Left lobe of liver (tissue), 2 donors: Measurements from ENCODE around the gene CDT1. TPM values are rescaled to one million over a fixed set of nuclear protein-coding genes. Genes with fewer than 3 reads are reported as not detected.

ENCODE experiments used
- ATAC-seq: fragments of 200-7000 bp; cut with Tn5 transposase; one replicate; pipeline ENCODE4 v1.9.1; 2020; ENCODE audit warnings: mild to moderate bottlenecking, moderate library complexity
- DNase-seq: peaks from one replicate; pipeline ENCODE4 v3.0.0-alpha.2; 2020; ENCODE audit warnings: low spot score
- total RNA-seq: library from RNA; stranded (reverse); gene quantifications from one replicate; pipeline ENCODE4 v1.2.1, GENCODE V29; 2021
- donor health status: DM: no; HTN: no; CAD: no; lungs with moderate emphysema.
- donor health status: DM: no; HTN: yes; CAD: no.

The CDT1 gene
- total RNA-seq, 1 donor from 2014 or later = 0.50 TPM

DNA sequence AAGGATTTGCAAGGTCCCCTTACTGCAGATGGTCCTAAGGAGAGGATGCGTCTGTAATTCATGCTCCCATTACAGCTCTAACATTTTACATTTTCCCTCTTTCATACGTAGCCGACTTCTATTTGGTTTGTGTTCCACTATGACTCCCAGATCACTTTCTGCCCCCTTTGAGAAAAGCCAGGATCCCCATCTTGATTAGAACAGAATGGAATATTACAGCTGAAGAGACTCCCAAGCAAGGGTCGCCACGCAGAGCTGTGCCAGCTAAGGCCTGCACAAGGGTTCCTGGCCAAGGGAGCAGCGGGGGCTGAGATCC is 3.4 kb upstream of the CDT1 start:
- DNase-seq = no peak
- no peak for ATAC-seq

DNA sequence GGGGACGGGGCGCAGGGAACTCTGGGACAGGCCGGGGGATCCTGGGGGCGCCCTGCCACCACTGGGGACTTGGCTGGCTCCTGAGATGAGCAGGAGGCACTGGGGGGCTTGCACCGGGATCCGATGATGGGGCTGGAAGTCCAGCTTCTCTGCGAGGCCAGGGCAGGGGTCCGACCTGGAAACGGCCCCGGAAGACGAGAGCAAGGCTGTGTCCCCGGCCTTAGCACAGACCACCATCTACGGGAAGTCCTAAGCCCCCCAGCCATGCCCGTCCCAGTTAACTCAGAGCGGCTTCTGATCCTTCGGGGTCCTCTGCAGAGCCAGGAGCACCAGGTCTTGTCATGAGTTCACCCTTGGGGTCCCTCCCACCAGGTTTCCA is 573 bp downstream of the CDT1 start:
- DNase-seq (no peak), ATAC-seq (no peak)

DNA sequence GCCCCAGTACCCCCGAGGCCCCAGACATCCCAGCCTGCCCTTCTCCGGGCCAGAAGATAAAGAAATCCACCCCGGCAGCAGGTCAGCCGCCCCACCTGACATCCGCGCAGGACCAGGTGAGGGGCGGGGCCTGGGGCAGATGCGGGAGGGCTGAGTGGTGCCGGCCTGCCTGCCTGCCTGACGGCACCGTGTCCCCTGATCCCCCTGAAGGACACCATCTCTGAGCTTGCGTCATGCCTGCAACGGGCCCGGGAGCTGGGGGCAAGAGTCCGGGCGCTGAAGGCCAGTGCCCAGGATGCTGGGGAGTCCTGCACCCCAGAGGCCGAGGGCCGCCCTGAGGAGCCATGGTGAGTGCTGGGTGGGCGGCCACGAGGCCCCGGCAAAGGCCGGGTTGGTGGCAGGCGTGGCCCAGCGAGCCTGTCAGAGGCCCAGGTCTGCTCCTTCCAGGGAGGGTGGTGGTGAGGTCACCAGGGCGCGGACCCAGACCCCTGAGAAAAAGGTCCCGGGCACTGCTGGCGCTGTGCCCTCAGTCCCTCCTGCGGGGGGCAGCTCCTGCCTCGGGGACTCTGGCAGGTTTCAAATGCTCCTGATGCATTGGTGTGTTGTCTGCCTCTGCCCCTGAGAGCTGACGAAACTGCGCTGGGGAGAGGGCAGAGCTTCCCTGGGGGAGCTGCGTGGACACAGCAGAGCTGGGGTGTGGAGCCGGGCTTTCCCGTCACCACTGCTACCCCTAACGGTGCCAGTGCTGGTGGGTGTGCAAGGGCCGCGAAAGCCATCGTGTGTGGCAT is 1.2 kb downstream of the CDT1 start:
- peak; percentile 8 for ATAC-seq
- no peak for DNase-seq

DNA sequence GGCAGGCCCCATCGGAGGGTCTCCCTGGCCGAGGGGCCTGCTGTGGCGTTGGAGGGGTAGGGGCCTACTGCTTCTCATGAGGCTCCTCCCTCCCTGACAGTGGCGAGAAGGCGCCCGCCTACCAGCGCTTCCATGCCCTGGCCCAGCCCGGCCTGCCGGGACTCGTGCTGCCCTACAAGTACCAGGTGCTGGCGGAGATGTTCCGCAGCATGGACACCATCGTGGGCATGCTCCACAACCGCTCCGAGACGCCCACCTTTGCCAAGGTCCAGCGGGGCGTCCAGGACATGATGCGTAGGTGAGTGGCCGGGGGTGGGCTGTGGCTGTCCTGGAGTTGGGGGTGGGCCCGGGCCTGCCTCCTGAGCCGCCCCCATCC is 1.7 kb downstream of the CDT1 start:
- no peak for DNase-seq
- ATAC-seq = no peak

DNA sequence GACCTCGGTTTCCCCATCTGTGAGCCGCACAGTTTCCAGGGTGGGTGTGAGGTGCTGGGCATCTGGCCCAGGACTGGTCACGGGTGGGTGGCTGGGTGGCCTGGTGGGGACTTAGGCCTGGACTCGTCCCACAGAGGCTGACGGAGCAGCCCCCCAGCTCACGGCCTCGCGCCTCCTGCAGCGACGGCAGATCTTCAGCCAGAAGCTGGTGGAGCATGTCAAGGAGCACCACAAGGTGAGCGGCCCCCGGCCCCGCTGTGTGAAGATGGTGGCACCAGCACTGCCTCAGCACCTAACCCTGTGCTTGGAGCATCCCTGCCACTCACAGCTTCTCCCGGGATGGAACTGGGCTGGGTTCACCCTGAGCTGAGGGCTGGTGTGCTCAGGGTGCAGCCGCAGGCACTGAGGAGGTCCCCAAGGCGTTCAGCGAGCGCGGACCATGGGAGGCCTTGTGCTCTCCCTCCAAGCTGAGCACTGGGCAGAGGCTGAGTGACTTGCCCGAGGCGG is 2.4 kb downstream of the CDT1 start:
- no peak for DNase-seq

DNA sequence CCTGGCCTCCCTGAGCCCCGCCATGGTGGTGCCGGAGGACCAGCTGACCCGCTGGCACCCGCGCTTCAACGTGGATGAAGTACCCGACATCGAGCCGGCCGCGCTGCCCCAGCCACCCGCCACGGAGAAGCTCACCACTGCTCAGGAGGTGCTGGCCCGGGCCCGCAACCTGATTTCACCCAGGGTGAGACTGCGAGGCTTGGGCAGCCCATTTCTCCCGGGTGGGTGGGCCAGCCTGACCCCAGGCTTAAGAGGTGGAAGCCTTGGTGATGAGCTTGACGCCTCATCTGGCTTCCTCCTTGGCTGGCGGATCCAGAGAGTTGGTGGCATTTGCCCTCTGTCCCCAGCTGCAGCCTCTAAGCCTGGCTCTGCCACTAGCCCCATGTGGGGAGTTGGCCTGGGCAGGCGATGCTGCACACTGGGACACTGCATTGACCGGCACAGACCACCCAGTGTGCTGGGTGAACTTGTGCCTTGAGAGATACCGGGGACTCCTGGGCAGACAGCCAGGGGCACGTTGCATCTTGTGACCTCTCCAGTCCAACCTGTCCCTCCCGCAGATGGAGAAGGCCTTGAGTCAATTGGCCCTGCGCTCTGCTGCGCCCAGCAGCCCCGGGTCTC is 3.0 kb downstream of the CDT1 start:
- ATAC-seq (no peak), DNase-seq (no peak)

More for the DNA sequence above, 2.4 kb downstream of the CDT1 start:
- no peak for ATAC-seq

DNA sequence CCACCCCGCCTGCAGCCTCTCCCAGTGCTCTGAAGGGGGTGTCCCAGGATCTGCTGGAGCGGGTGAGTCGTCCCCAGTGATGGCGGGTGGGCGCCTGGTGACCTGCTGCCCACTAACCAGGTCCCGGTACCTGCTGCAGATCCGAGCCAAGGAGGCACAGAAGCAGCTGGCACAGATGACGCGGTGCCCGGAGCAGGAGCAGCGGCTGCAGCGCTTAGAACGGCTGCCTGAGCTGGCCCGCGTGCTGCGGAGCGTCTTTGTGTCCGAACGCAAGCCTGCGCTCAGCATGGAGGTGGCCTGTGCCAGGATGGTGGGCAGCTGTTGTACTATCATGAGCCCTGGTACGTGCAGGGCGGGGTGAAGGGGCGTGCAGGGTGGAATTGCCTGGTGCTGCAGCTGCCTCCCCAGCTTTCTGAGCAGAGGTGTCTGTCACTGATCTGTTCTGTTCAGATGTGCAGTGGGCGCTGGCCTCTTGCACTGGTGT is 3.6 kb downstream of the CDT1 start:
- ATAC-seq (no peak), DNase-seq (no peak)

DNA sequence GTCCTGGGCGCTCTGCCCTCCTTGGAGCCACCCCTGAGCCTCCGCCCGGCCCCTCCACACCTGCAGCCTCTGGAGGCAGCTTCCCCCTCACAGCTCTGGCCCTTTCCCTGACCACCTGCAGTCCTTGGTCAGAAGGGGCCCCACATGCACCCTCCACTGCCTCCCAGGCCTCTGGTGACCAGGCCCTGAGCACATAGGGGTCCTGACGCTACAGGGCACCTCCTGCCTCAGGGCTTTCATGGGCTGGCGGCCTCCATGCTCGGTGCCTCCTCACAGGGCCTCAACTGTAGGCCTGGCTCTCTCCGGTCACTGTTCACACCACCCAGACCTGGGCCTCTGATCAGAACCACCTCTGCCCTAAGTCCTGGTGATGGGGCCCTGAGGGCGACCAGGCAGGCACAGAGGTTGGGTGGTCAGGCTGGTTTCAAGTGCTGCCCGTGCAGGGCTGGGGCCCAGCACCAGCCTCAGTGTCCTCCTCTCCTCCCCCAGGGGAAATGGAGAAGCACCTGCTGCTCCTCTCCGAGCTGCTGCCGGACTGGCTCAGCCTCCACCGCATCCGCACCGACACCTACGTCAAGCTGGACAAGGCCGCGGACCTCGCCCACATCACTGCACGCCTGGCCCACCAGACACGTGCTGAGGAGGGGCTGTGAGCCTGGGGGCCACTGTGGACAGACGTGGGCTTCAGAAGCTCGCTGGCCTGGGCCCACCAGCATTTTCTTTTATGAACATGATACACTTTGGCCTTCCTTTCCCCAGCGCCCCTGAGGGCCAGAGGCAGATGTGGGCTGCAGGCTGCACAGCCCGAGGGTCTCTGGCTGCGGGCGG is 4.3 kb downstream of the CDT1 start:
- no peak for ATAC-seq
- DNase-seq = no peak

DNA sequence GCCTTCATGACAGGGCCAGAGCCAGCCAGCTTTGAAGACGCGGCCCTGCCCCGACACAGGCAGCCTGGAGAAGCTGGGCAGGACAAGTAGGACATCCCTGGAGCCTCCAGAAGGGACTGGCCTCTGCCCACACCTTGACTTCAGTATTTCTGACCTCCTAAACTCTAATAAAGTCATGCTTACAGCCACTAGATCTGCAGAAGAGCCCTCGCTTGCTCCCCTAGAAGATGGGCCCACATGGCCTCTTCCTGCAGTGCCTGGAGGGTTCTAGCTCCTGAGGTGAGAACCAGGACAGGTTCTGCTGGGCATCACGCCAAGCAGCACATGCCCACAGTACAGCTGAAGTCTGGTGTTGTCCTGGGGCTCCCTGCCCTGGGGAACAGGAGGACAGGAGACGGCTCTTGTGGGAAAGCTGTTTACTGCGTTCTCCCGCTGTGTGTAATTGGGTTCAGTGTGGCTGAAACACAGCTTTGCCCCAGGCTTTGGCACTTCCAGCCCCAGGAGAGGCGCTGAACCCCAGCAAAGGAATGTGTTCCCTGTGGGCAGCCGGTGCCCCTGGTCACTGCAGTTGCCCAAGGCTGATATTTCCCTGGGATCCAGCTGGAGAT is 5.6 kb downstream of the CDT1 start:
- no peak for ATAC-seq
- DNase-seq = no peak

DNA sequence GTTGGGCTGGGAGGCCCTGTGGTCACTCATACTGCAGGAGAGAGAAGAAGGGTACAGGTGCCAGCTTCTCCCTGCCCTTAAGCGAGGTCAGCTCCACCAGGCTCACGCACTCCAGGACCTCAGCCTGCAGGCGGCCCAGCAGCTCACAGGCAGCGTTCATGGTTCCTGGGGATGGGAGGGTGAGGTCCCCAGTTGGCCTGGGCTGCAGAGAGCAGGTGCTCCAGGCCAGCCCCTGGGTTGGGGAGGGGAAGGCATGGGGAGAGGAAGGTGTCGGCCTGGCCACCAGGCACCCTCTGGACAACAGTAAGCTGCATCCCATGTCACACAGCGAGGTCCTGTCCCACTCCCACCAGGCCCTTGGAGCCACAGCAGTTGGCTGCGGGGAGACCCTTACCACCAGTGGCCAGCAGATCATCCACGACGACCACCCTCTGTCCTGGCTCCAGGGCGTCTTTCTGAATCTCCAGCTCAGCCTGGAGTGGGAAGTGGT is 6.1 kb downstream of the CDT1 start:
- DNase-seq (no peak), ATAC-seq (no peak)

DNA sequence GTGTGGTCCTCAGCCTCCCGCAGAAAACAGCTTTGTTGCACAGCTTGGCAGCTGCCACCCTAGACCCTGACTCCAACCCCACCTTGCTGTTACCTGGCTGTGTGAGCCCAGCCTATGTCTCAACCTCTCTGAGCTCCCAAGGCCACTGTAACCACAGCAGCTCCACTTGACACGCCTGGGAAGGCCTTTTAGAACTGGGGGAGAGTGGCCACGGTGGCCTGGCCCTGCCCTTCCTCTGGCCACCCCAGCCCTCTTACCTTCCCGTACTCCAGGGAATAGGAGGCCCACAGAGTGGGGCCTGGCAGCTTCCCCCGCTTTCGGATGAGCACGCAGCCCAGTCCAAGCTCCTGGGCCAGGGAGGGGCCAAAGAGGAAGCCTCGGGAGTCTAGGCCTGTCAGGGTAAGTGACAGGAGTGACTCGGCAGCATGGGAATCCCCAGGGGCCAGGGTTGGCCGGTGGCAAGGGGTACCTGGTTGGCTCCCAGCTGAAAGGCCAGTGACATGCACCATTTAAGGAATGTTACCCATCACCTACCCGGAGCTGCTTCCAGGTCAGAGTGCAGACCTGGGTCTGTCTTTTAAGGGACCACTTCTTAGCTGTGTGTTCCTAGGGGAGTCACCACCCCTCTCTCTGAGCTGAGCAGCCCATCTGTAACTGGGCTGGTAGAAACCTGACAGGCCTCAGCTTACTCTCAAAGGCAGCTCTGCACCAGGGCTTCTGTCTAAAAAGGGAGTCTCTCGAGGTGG is 6.8 kb downstream of the CDT1 start:
- DNase-seq (no peak), ATAC-seq (no peak)

DNA sequence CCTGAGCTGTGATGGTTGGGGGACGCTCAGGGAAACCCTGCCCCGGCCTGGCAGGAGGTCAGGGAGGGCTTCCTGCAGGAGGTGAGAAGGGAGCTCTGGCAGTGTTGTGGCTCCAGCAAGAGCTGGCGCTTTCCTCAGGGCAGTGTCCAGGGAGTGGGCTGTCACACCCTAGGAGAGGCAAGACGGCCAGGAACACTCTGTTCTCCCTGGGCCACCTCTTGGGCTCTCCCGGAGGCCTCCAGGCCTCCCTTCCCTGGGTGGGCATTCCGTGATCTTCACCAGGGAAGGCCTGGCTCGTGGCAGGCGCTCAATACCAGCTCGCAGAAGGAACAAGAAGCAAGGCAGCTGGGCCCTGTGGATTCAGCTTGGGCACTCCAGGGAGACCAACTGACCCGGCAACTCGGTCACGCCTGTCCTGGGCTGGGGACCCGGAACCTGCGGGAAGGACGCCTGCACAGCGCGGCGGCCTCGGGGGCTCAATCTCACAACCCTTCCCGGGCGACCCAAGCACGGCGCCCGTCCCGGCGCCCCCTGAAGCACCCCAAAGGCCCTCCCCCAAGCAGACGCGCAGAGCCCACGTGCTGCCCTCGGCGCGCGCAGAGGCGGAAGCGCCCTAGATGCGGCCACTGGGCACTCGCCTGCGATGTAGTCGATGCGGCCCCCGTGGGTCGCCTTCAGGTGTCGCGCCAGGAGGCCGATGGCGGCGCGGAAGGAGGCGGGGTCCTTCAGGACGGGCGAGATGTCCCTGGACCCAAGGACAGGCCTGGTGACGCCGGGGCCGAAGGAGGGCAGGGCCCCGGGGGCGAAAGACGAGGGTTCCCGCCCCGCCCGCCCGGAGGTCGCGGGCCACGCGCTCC is 7.6 kb downstream of the CDT1 start:
- peak; percentile 72 for DNase-seq
- peak; percentile 63 for ATAC-seq

DNA sequence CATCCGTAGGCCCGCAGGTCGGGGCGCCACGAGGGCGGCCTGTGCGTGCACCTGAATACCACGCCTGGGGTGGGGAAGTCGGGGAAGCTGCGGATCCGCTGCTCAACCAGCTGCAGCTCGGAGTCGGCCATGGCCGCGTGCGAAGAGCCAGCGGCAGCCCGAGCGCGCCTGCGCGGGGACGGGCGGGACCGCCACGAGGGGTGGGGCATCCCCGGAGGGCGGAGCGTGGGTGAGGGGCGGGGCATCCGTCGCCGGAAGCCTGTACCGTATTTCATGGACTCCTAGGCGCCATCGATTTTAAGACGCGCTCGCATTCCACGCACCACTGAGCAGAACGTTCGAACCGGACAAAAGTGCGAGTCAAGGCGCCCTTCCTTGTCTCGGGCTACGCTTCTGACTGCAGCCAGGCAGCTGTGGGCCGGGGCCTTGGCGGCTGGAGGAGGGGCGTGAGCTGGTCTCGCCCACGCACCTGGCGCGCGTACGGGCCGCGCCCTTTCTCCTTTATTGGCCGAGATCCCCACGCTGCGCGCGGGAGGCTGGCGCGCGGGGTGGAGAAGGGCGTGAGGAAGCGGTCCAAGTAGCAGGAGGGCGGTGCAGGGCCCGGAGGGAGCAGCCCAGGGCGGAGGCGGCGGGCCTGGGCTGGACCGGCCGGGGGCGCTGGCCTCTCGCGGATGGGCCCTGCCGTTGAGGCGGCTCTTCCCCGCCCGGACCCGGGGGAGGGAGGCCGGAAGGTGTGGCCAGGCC is 8.4 kb downstream of the CDT1 start, which contains the start of gene APRT:
APRT (minus strand) TSS at position 160 of the 744 bp plus-strand sequence; CDS start at position 131, 29 bp downstream.
- DNase-seq (peak; percentile 97), ATAC-seq (peak; percentile 89)

DNA sequence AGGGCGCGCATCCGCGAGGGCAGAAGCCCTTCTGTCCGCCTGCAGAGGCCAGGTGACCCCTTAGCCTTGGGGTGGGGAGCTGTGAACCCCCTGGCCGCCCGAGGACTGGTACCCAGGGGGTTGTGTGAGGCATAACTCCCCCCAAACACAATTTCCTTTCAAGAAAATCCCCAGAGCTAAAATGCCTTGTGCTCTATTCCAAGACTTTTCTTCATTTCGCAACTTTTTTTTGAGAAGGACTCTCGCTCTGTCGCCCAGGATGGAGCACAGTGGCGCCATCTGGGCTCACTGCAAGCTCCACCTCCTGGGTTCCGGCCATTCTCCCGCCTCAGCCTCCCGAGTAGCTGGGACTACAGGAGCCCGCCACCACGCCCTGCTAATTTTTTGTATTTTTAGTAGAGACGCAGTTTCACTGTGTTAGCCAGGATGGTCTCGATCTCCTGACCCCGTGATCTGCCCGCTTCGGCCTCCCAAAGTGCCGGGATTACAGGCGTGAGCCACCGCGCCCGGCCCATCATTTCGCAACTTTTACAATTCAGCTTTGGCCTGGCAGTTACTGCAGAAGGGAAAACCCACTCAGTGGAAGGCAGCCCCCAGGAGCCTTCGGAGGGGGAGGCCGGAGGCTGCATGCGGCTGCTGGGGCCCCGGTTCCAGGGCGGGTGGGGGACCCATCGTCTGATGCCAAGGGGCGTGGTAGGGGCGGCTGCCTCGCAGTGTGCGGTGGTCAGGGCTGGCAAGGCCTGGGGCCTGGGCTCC is 9.1 kb downstream of the CDT1 start:
- DNase-seq (no peak), ATAC-seq (peak; percentile 1)

DNA sequence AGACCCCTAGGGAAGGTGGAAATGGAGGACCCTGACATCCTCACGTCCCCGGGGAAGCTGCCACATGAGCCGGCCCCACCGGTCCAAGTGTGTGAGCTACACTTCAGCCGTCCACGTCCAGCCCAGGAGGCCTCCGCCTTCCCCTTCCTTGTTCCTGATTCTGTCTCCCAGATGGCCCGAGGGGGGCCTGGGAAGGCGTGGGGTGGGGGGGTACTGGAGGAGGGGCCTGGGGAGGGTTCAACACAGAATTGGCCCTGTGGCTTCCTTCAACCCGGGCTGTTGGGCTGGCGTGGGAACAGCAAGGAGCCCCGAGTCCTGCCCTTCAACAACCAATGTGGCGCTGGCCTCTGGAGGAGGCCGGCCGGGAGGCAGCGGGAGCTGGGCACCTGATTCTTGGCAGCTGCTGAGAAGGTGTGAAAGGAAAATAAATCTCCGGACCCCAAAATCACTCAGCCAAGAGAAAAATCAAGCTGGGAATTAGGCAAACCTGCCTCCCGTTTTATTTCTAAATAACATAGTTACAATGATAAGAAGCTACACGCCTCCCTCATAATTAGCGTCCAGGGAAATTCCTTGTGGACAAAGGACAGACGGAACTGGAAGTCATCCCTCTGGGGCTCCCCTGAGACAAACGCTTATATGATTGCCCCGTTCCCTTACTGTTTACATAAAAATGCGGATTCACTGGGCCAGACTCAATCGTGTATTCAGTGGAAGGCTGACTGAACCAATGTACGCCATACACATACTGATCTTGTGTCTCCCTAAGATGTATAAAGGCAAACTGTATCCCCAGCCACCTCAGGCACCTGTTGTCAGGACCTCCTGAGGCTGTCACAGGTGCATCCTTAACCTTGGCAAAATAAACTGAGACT is 9.9 kb downstream of the CDT1 start:
- no peak for DNase-seq
- no peak for ATAC-seq

DNA sequence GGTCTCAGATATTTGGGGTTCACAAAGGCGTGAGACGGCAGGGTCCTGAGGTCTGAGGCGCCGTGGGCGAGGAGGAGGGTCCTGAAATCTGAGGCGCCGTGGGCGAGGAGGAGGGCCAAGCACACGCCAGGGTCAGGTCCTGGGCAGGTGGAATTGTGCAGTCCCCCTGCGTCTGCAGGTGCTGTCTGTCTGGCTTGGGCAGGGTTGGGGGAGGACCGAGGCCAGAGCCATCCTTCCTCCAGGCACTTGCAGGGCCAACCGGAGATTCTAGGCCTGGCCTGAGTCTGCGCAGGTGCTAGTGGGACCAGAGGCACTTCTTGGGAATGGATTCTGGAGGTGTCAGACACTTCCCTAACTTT is 10.5 kb downstream of the CDT1 start:
- ATAC-seq (no peak), DNase-seq (no peak)

DNA sequence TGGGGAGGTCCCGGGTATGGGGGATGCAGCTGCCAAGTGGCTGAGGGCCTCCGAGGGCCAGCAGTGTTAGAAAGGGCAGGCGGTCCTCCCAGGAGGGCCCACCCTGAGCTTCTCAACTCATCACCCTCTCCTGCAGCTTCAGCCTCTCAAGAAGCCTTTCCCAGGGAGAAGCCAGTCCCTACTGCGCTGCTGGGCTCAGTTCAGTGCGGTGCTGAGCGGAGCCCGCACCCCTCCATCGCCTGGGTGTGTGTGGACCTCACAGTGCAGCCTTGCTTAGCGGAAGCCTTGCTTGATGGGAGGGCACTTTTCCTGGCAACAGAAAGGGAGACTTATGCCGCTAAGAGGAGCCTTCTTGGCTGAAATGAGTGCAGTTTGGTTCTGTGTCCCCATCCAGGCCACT is 11.6 kb downstream of the CDT1 start:
- DNase-seq (no peak), ATAC-seq (no peak)
